ENCODE data around the gene TMEM154. TPM values are rescaled to one million over a fixed set of nuclear protein-coding genes. Genes with fewer than 3 reads are reported as not detected.

TMEM154 gene
- polyA plus RNA-seq, 1 donor from 2014 or later: not detected

- no peaks in the 10 kb centered on the region for H3K9me2 ChIP-seq (ENCODE audit: insufficient read depth, low read length)
- H3K4me3 ChIP-seq (ENCODE audit: low read length): no peak overlapping the region
- no peak overlapping the region for H3K9ac ChIP-seq (ENCODE audit: low read length)
- H3K27ac ChIP-seq (ENCODE audit: low read length): no peak overlapping the region
- H3K27me3 ChIP-seq (ENCODE audit: insufficient read depth, low read depth, low read length): no peaks in the 10 kb centered on the region
- TF ChIP-seq, protein P1, sequence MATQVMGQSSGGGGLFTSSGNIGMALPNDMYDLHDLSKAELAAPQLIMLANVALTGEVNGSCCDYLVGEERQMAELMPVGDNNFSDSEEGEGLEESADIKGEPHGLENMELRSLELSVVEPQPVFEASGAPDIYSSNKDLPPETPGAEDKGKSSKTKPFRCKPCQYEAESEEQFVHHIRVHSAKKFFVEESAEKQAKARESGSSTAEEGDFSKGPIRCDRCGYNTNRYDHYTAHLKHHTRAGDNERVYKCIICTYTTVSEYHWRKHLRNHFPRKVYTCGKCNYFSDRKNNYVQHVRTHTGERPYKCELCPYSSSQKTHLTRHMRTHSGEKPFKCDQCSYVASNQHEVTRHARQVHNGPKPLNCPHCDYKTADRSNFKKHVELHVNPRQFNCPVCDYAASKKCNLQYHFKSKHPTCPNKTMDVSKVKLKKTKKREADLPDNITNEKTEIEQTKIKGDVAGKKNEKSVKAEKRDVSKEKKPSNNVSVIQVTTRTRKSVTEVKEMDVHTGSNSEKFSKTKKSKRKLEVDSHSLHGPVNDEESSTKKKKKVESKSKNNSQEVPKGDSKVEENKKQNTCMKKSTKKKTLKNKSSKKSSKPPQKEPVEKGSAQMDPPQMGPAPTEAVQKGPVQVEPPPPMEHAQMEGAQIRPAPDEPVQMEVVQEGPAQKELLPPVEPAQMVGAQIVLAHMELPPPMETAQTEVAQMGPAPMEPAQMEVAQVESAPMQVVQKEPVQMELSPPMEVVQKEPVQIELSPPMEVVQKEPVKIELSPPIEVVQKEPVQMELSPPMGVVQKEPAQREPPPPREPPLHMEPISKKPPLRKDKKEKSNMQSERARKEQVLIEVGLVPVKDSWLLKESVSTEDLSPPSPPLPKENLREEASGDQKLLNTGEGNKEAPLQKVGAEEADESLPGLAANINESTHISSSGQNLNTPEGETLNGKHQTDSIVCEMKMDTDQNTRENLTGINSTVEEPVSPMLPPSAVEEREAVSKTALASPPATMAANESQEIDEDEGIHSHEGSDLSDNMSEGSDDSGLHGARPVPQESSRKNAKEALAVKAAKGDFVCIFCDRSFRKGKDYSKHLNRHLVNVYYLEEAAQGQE (IDR thresholded peaks at IDR 0.05; ENCODE audit: borderline replicate concordance): no peak
- TF ChIP-seq EP300 (conservative IDR thresholded peaks at IDR 0.05; ENCODE audit: poor library complexity, severe bottlenecking) (no peak), SMC3 (conservative IDR thresholded peaks at IDR 0.05; ENCODE audit: poor library complexity) (no peak), RAD21 (conservative IDR thresholded peaks at IDR 0.05) (no peak), POLR2AphosphoS5 (IDR thresholded peaks at IDR 0.05) (no peak), TAF1 (IDR thresholded peaks at IDR 0.05; ENCODE audit: low read depth) (no peak), MXI1 (conservative IDR thresholded peaks at IDR 0.05; ENCODE audit: poor library complexity, severe bottlenecking) (no peak), EZH2 (IDR thresholded peaks at IDR 0.05; ENCODE audit: borderline replicate concordance, insufficient read depth, low read length, poor library complexity, severe bottlenecking) (no peak)
- TF ChIP-seq, protein P2, sequence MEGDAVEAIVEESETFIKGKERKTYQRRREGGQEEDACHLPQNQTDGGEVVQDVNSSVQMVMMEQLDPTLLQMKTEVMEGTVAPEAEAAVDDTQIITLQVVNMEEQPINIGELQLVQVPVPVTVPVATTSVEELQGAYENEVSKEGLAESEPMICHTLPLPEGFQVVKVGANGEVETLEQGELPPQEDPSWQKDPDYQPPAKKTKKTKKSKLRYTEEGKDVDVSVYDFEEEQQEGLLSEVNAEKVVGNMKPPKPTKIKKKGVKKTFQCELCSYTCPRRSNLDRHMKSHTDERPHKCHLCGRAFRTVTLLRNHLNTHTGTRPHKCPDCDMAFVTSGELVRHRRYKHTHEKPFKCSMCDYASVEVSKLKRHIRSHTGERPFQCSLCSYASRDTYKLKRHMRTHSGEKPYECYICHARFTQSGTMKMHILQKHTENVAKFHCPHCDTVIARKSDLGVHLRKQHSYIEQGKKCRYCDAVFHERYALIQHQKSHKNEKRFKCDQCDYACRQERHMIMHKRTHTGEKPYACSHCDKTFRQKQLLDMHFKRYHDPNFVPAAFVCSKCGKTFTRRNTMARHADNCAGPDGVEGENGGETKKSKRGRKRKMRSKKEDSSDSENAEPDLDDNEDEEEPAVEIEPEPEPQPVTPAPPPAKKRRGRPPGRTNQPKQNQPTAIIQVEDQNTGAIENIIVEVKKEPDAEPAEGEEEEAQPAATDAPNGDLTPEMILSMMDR (IDR thresholded peaks at IDR 0.05; ENCODE audit: poor library complexity, severe bottlenecking): no peak
- H3K9me3 ChIP-seq (ENCODE audit: low read length): no peaks in the 10 kb centered on the region
- H3K4me2 ChIP-seq (ENCODE audit: low read length): no peak overlapping the region
- no peaks in the 10 kb centered on the region for H4K20me1 ChIP-seq (ENCODE audit: insufficient read depth)
- H3K79me2 ChIP-seq (replicated peaks; ENCODE audit: insufficient read depth, low read length): no peaks in the 10 kb centered on the region
- H3F3A ChIP-seq (ENCODE audit: insufficient read depth, low read length, poor library complexity, severe bottlenecking): no peaks in the 10 kb centered on the region
- no peak overlapping the region for H2AFZ ChIP-seq (ENCODE audit: low read depth, low read length)
- H3K36me3 ChIP-seq (ENCODE audit: insufficient read depth, low read length): no peaks in the 10 kb centered on the region
These were observed 10.1 kb upstream of the TMEM154 start for GRCh38 chr4:152689615-152690501.

- Histone ChIP-seq H3K36me3 (ENCODE audit: insufficient read depth, low read length) (no peaks in the 10 kb centered on the region), H2AFZ (ENCODE audit: low read depth, low read length) (no peak overlapping the region)
- no peak for TF ChIP-seq EP300 (conservative IDR thresholded peaks at IDR 0.05; ENCODE audit: poor library complexity, severe bottlenecking)
- no peak for TF ChIP-seq SMC3 (conservative IDR thresholded peaks at IDR 0.05; ENCODE audit: poor library complexity)
- no peak for TF ChIP-seq MXI1 (conservative IDR thresholded peaks at IDR 0.05; ENCODE audit: poor library complexity, severe bottlenecking)
- TF ChIP-seq TAF1 (IDR thresholded peaks at IDR 0.05; ENCODE audit: low read depth): no peak
- TF ChIP-seq EZH2 (IDR thresholded peaks at IDR 0.05; ENCODE audit: borderline replicate concordance, insufficient read depth, low read length, poor library complexity, severe bottlenecking): no peak
- no peak for TF ChIP-seq RAD21 (conservative IDR thresholded peaks at IDR 0.05)
These were observed 8.3 kb upstream of the TMEM154 start for GRCh38 chr4:152687974-152688599.

More at GRCh38 chr4:152687974-152688599, 8.3 kb upstream of the TMEM154 start:
- Histone ChIP-seq H3K27ac (ENCODE audit: low read length) (no peak overlapping the region), H3K9me3 (ENCODE audit: low read length) (no peaks in the 10 kb centered on the region), H3K4me3 (ENCODE audit: low read length) (no peak overlapping the region), H3F3A (ENCODE audit: insufficient read depth, low read length, poor library complexity, severe bottlenecking) (no peaks in the 10 kb centered on the region), H3K79me2 (replicated peaks; ENCODE audit: insufficient read depth, low read length) (no peaks in the 10 kb centered on the region), H3K4me2 (ENCODE audit: low read length) (peak overlapping the region; percentile 1), H4K20me1 (ENCODE audit: insufficient read depth) (no peaks in the 10 kb centered on the region), H3K9ac (ENCODE audit: low read length) (no peak overlapping the region), H3K9me2 (ENCODE audit: insufficient read depth, low read length) (no peaks in the 10 kb centered on the region), H3K27me3 (ENCODE audit: insufficient read depth, low read depth, low read length) (no peaks in the 10 kb centered on the region)
